Calu3 (cell line): ENCODE results near the gene ZNF133. TPM values are rescaled to one million over a fixed set of nuclear protein-coding genes. Genes with fewer than 3 reads are reported as not detected.

Source experiments
- BruUV-seq: library from RNA; stranded (reverse); fragments of 400-500 nt; replicated peaks from 2 replicates; lab custom pipeline; 2021; lab: Mats Ljungman, UMichigan
- CTCF ChIA-PET: fragments of 300-600 bp; sonication (Branson Sonifier 250); formaldehyde crosslinking; loops from one replicate; lab custom pipeline; 2022; ENCODE audit warnings: antibody characterized with exemption; lab: Charles Lee
- DNase-seq: peaks from one replicate; pipeline ENCODE4 v3.0.0; 2022
- H3K27ac Mint-ChIP-seq: one replicate; pipeline ENCODE4 v1.8.0; 2022; ENCODE audit warnings: mixed read lengths; ENCODE audit not compliant: unreplicated experiment
- H3K27me3 Mint-ChIP-seq: one replicate; pipeline ENCODE4 v1.8.0; 2022; ENCODE audit warnings: mixed read lengths; ENCODE audit not compliant: unreplicated experiment
- H3K36me3 Mint-ChIP-seq: one replicate; pipeline ENCODE4 v1.8.0; 2022; ENCODE audit warnings: mild to moderate bottlenecking, moderate library complexity, mixed read lengths; ENCODE audit not compliant: insufficient read depth, unreplicated experiment
- H3K4me1 Mint-ChIP-seq: one replicate; pipeline ENCODE4 v1.8.0; 2022; ENCODE audit warnings: mild to moderate bottlenecking, low read depth, mixed read lengths; ENCODE audit not compliant: unreplicated experiment
- H3K4me3 Mint-ChIP-seq: one replicate; pipeline ENCODE4 v1.8.0; 2022; ENCODE audit warnings: mild to moderate bottlenecking, low read depth, moderate library complexity, mixed read lengths; ENCODE audit not compliant: unreplicated experiment
- H3K9me3 Mint-ChIP-seq: one replicate; pipeline ENCODE4 v1.8.0; 2022; ENCODE audit warnings: low read depth, mixed read lengths; ENCODE audit not compliant: unreplicated experiment
- intact Hi-C: fragments of 100-400 bp; cut with micrococcal nuclease; formaldehyde crosslinking; loops from one replicate; pipeline ENCODE4 v1.10.0; 2022; ENCODE audit not compliant: unreplicated experiment
- total RNA-seq: library from RNA; stranded (reverse); gene quantifications from 2 replicates; pipeline ENCODE4 v1.2.3, GENCODE V29; 2022
- TF ChIP-seq, protein P1 (sequence below): fragments of 200-600 bp; IDR thresholded peaks from one replicate; pipeline ENCODE4 v1.8.0; 2022; ENCODE audit warnings: antibody characterized with exemption; ENCODE audit not compliant: unreplicated experiment

The ZNF133 gene
- total RNA-seq, 1 experiment from 2014 or later: 4.6 TPM

DNA sequence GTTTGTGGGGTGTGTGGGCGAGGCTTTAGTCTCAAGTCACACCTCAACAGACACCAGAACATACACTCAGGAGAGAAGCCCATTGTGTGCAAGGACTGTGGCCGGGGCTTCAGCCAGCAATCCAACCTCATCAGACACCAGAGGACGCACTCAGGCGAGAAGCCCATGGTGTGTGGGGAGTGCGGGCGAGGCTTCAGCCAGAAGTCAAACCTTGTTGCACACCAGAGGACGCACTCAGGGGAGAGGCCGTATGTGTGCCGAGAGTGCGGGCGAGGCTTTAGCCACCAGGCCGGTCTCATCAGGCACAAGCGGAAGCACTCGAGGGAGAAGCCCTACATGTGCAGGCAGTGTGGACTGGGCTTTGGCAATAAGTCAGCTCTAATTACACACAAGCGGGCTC lies 27.8 kb downstream of the ZNF133 start:
- Mint-ChIP-seq H3K4me3 (no peak overlapping the region), H3K27ac (no peak overlapping the region), H3K4me1 (no peaks in the 10 kb centered on the region), H3K9me3 (no peaks in the 10 kb centered on the region), H3K36me3 (no peaks in the 10 kb centered on the region), H3K27me3 (no peaks in the 10 kb centered on the region)
- CTCF ChIA-PET: no interaction called here
- TF ChIP-seq, protein P1, sequence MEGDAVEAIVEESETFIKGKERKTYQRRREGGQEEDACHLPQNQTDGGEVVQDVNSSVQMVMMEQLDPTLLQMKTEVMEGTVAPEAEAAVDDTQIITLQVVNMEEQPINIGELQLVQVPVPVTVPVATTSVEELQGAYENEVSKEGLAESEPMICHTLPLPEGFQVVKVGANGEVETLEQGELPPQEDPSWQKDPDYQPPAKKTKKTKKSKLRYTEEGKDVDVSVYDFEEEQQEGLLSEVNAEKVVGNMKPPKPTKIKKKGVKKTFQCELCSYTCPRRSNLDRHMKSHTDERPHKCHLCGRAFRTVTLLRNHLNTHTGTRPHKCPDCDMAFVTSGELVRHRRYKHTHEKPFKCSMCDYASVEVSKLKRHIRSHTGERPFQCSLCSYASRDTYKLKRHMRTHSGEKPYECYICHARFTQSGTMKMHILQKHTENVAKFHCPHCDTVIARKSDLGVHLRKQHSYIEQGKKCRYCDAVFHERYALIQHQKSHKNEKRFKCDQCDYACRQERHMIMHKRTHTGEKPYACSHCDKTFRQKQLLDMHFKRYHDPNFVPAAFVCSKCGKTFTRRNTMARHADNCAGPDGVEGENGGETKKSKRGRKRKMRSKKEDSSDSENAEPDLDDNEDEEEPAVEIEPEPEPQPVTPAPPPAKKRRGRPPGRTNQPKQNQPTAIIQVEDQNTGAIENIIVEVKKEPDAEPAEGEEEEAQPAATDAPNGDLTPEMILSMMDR: no peak
- intact Hi-C loops: no loop called here
- DNase-seq: no peak
- BruUV-seq: no TSS peak

DNA sequence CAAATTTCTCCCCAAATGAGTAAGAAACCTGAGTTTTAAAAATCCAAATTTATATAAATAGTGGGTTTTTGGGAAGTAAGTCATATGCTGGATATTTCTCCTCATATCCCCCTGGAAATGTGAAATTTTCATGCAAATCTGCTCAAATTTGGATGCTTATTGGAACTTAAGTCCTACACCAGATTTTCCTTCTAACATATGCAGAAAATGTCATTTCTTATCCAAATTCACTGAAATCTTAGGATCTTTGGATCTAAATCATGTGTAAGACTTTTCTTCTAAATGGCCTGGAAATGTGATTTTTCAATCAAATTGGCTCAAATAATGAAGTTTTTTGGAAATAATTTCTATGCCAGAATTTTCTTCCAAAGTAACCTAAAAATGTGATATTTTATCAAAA lies 33.0 kb downstream of the ZNF133 start:
- BruUV-seq: no TSS peak
- intact Hi-C loops: no loop called here
- H3K9me3 Mint-ChIP-seq: no peaks in the 10 kb centered on the region

DNA sequence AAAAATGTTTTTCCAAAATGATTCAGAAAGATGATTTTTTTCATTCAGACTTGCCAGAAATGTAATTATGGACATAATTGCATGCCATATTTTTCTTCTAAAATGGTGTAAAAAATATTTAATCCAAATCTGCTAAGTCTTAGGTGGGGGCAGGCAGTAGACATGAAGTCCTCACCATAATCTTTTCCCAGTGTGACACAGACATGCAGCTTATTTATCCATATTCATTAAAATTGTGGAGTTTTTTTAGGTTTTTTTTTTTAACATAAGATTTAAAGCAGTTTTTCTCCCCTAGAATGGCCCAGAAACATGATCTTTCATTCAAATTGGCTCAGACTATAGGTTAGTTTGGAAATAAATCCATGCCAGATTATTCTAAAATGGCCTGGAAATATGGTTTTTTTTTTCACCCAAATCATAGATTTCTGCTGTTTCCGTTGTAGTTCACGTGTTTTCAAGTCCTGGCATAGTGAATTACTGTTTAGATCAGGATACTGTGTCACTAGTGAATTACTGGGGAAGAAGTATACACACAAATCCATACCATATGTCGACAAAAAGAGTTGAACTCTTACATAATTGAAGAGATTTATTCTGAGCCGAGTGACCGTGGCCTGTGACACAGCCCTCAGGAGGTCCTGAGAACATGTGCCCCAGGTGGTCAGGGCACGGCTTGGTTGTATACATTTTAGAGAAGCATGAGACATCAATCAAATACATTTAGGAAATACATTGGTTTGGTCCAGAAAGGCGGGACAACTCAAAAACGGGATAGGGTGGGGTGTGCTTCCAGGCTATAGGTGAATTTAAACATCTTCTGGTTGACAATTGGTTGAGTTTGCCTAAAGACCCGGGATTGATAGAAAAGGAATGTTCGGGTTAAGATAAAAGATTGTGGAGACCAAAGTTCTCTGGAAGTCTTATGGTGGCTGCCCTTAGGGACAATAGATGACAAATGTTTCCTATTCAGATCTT lies 33.9 kb downstream of the ZNF133 start:
- Mint-ChIP-seq H3K27me3 (no peaks in the 10 kb centered on the region), H3K27ac (no peak overlapping the region), H3K36me3 (no peaks in the 10 kb centered on the region), H3K4me1 (no peaks in the 10 kb centered on the region), H3K9me3 (no peaks in the 10 kb centered on the region), H3K4me3 (no peak overlapping the region)
- TF ChIP-seq, protein P1: no peak
- DNase-seq: no peak
- CTCF ChIA-PET: no interaction called here
- BruUV-seq: no TSS peak
- intact Hi-C loops: no loop called here

More for the DNA sequence above, 33.0 kb downstream of the ZNF133 start:
- no peak overlapping the region for H3K4me3 Mint-ChIP-seq
- no peaks in the 10 kb centered on the region for H3K27me3 Mint-ChIP-seq
- H3K36me3 Mint-ChIP-seq: no peaks in the 10 kb centered on the region
- TF ChIP-seq, protein P1: no peak
- DNase-seq: no peak
- no peaks in the 10 kb centered on the region for H3K4me1 Mint-ChIP-seq
- CTCF ChIA-PET: no interaction called here
- H3K27ac Mint-ChIP-seq: no peak overlapping the region

DNA sequence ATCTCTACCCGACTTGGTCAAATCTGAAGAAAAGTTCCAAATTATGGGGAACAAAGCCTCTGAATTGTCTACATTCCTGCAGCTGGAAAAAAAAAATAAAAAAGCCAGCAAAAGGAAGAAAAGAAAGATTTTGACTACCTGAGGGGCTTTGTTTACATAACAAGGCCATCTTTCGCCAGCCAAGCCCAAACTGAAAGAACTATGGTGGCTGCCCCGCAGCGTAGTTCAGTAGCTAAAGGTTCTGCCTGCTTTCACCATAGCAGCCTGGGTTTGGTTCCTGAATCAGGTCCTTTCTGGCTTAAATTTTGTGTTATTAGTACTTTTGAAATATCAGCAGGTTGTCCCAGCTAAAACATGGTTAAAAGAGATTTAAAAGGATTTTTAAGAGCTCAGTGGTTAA lies 35.4 kb downstream of the ZNF133 start:
- no peak overlapping the region for H3K4me3 Mint-ChIP-seq
- no peaks in the 10 kb centered on the region for H3K27me3 Mint-ChIP-seq
- no peaks in the 10 kb centered on the region for H3K9me3 Mint-ChIP-seq
- TF ChIP-seq, protein P1: no peak
- intact Hi-C loops: no loop called here
- DNase-seq: no peak
- no peaks in the 10 kb centered on the region for H3K4me1 Mint-ChIP-seq
- H3K36me3 Mint-ChIP-seq: no peaks in the 10 kb centered on the region
- CTCF ChIA-PET: no interaction called here
- H3K27ac Mint-ChIP-seq: no peak overlapping the region
- BruUV-seq: no TSS peak
